Measurements from ENCODE around the gene MCM5.
A peak's percentile ranks its signal among the peaks of the same experiment; 100 is the strongest.

Gene MCM5

DNA sequence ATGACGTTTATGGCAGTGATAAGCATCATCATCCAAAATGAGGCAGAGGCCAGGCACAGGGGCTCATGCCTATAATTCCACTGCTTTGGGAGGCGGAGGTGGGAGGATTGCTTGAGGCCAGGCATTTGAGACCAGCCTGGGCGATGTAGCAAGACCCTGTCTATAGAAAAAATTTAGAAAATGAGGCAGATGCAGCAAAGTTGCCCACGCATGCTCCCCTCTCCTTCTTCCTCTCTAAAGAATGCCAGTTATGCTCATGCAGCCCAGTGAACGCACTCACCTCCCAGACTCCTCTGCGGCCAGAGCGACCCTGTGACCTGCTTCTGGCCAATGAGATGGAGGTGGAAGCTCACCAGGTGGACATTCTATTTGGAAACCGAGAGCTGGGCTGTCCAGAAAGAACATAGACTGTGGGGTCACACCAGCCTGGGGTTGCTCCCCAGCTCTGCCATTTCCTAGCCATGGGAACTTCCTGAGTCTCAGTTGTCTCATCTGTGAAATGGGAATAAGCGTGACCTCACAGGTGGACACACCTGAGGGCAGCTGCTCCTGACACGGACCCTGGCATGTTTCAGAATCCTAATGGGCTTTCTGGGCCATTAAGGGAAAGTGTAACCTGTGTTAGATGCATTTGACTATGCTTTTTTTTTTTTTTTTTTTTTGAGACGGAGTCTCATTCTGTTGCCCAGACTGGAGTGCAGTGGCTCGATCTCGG, 44.9 kb downstream of the MCM5 start:
- TF ChIP-seq, protein P1, sequence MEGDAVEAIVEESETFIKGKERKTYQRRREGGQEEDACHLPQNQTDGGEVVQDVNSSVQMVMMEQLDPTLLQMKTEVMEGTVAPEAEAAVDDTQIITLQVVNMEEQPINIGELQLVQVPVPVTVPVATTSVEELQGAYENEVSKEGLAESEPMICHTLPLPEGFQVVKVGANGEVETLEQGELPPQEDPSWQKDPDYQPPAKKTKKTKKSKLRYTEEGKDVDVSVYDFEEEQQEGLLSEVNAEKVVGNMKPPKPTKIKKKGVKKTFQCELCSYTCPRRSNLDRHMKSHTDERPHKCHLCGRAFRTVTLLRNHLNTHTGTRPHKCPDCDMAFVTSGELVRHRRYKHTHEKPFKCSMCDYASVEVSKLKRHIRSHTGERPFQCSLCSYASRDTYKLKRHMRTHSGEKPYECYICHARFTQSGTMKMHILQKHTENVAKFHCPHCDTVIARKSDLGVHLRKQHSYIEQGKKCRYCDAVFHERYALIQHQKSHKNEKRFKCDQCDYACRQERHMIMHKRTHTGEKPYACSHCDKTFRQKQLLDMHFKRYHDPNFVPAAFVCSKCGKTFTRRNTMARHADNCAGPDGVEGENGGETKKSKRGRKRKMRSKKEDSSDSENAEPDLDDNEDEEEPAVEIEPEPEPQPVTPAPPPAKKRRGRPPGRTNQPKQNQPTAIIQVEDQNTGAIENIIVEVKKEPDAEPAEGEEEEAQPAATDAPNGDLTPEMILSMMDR (conservative IDR thresholded peaks at IDR 0.05; ENCODE audit: low read depth, low read length), result no peak
- no peak for DNase-seq (ENCODE audit: low read depth)
- no peak overlapping the region for H3K4me3 ChIP-seq (ENCODE audit: low read depth, low read length)

DNA sequence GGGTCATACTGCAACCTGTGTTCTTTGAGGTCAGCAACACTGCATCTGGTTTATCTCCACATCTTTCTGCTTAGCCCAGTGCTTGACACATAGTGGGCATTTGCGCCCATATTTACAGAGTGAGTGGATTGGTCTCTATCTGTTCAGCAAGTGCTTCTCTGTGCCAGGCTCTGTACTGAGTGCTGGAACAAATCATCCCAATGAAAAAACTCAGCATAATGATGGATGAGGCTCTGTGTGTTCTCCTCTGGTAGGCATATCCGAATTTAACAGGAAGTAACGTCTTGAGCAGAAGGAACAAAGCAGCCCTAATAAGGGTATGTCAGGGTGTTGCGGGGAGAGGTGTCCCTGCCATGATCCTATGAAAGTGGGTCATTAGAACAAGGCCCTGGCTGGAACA, 46.0 kb downstream of the MCM5 start:
- no peak overlapping the region for H3K4me3 ChIP-seq (ENCODE audit: low read depth, low read length)
- no peak for DNase-seq (ENCODE audit: low read depth)
- TF ChIP-seq, protein P1 (conservative IDR thresholded peaks at IDR 0.05; ENCODE audit: low read depth, low read length), result no peak

DNA sequence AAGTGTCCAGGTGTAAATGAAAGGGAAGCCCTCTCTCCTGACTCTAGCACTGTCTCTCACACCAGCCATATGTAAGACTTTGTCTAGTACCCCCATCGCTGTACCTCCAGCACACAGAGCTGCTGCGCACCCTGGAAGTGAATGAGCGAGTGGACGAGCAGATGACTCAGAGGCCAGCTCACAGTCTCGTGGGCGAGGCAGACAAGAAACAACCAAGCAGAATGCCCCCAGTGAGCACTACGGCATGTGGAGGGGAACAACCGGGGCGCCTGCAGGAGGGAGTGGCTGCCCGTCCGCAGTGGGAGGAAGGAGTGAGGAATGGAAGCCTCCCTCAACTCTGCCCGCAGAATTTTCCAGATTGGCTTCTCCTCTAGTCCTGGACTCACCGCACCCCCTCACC, 46.4 kb downstream of the MCM5 start:
- DNase-seq (ENCODE audit: low read depth), result peak; percentile 94
- TF ChIP-seq, protein P1 (conservative IDR thresholded peaks at IDR 0.05; ENCODE audit: low read depth, low read length), result no peak
- H3K4me3 ChIP-seq (ENCODE audit: low read depth, low read length), result no peak overlapping the region

DNA sequence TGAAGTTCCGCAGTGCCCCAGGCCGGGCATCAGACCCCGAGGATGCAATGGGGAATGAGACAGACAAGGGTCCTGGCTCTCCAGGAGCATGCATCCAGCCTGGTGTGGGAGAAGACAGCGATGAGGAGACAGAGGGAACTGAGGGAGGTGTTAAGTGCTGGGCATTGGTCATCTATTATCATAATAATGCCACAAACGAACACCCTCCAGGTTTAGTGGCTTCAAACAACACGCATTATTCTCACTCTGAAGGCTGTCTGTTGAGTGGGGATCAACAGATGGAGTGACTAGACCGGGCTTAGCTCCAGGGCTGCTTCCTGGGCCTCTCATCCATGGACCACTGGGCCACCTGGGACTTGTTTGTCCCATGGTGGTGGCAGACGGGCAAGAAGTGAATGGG, 48.6 kb downstream of the MCM5 start:
- TF ChIP-seq, protein P1 (conservative IDR thresholded peaks at IDR 0.05; ENCODE audit: low read depth, low read length), result no peak
- DNase-seq (ENCODE audit: low read depth), result no peak
- H3K4me3 ChIP-seq (ENCODE audit: low read depth, low read length), result no peak overlapping the region

DNA sequence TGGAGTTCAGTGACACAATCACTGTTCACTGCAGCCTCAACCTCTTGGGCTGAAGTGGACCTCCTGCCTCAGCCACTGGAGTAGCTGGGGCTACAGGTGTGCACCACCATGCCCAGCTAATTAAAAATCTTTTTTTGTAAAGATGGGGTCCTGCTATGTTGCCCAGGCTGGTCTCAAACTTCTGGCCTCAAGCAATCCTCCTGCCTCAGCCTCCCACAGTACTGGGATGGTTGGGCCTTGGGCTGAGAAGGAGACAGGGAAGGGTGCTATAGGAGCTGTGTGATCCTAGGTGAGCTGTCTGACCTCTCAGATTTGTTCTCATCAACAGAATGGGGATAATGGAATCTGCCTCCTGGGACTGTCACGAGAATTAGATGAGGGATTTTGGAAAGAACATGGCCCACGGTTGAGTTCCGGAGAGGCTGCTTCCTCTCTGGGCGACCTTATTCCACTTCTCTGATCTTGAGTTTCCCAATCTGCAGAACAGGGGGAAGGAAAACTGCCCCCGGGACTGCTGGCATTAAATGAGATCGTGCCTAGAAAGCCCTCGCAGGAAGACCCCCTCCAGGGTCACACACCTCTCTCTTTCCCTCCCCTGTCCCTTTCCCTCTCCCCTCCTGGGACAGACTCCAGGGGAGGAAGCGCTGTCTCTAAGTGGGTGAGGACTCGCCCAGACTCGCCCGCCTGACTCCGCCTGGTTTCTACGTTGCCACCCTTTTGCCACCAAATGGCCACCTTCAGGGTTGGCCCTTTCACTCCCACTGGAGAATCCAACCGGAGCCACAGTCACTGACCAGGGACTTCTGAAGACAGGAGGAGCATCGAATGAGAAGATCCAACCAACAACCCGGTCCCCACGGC, 50.1 kb downstream of the MCM5 start:
- TF ChIP-seq, protein P1 (conservative IDR thresholded peaks at IDR 0.05; ENCODE audit: low read depth, low read length), result no peak
- no peak for DNase-seq (ENCODE audit: low read depth)
- H3K4me3 ChIP-seq (ENCODE audit: low read depth, low read length), result no peak overlapping the region

DNA sequence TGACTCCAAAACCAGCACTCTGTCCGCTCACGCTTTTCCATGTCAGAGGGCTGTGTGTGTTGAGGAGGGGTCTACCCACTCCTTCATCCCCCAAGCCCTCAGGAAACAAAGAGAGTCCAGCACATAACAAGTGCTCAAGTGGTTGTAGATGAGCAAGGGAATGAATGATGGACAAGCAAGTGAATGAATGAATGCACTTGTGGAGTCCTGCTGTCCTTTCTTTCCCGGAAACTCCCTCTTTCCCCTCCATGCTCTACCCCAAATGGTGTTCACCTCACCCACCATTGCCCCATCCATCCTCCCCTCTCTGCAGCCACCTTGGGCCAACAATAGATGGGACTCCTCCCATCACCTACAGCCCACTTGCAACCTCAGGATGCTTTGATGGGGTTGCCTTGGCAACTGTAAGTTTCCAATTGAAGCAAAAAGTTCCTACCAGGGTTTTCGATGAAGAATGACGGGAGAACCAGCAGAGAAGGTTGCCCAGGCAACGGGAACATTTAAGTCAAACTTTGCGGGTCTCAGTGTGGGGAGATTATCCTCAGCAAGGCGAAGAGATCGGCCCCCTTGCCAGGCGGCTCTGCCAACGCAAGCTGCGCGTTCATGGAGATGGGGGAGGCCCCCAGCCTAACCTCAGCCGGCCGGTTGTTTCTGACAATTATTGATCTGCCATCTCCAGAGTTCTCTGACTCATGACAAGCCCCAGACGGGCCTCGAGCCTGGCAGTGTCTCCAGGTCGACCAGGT, 51.1 kb downstream of the MCM5 start:
- DNase-seq (ENCODE audit: low read depth), result no peak
- TF ChIP-seq, protein P1 (conservative IDR thresholded peaks at IDR 0.05; ENCODE audit: low read depth, low read length), result no peak

More for the DNA sequence above, 51.1 kb downstream of the MCM5 start:
- no peak overlapping the region for H3K4me3 ChIP-seq (ENCODE audit: low read depth, low read length)
